HTR-8/SVneo (cell line): ENCODE measurements around the gene CSRP1.

ENCODE experiments used
- DNase-seq: peaks from one replicate; pipeline ENCODE4 v3.0.0; 2011; ENCODE audit warnings: low spot score, mixed read lengths; ENCODE audit not compliant: insufficient read length
- FAIRE-seq: peaks from 2 replicates; lab custom pipeline; 2011; peaks lifted over from hg19 to GRCh38; lab: Jason Lieb, UNC

Gene CSRP1

GRCh38 chr1:201433609-201434008, 73.3 kb downstream of the CSRP1 start:
- FAIRE-seq = no peak
- DNase-seq = no peak
